Muscle layer of duodenum (tissue), 2 donors: ENCODE data around the gene TRIO.

ENCODE experiments used
- H3K27ac ChIP-seq: one replicate; pipeline ENCODE4 v1.7.0; 2013; ENCODE audit warnings: mild to moderate bottlenecking, low read length
- H3K27me3 ChIP-seq: one replicate; pipeline ENCODE4 v1.7.0; 2013; ENCODE audit warnings: low read depth, mild to moderate bottlenecking, control low read depth, low read length
- H3K36me3 ChIP-seq, 2 donors: one replicate each; pipeline ENCODE4 v1.7.0; 2013; ENCODE audit warnings: low read length in 2 of 2, control low read depth in 1 of 2, mild to moderate bottlenecking in 1 of 2; ENCODE audit not compliant: insufficient read depth in 2 of 2, control insufficient read depth in 1 of 2
- H3K4me1 ChIP-seq, 2 donors: one replicate each; pipeline ENCODE4 v1.7.0; 2013; ENCODE audit warnings: low read length in 2 of 2, mild to moderate bottlenecking in 2 of 2, control low read depth in 1 of 2, moderate library complexity in 1 of 2; ENCODE audit not compliant: insufficient read depth in 2 of 2, control insufficient read depth in 1 of 2
- H3K4me3 ChIP-seq, 2 donors: one replicate each; pipeline ENCODE4 v1.7.0; 2013; ENCODE audit warnings: low read length in 2 of 2, low read depth in 1 of 2, mild to moderate bottlenecking in 1 of 2
- H3K9me3 ChIP-seq, 2 donors: one replicate each; pipeline ENCODE4 v1.7.0; 2013; ENCODE audit warnings: low read length in 2 of 2, control low read depth in 1 of 2, mild to moderate bottlenecking in 1 of 2; ENCODE audit not compliant: control insufficient read depth in 1 of 2
- donor health status: healthy.

Gene TRIO

DNA sequence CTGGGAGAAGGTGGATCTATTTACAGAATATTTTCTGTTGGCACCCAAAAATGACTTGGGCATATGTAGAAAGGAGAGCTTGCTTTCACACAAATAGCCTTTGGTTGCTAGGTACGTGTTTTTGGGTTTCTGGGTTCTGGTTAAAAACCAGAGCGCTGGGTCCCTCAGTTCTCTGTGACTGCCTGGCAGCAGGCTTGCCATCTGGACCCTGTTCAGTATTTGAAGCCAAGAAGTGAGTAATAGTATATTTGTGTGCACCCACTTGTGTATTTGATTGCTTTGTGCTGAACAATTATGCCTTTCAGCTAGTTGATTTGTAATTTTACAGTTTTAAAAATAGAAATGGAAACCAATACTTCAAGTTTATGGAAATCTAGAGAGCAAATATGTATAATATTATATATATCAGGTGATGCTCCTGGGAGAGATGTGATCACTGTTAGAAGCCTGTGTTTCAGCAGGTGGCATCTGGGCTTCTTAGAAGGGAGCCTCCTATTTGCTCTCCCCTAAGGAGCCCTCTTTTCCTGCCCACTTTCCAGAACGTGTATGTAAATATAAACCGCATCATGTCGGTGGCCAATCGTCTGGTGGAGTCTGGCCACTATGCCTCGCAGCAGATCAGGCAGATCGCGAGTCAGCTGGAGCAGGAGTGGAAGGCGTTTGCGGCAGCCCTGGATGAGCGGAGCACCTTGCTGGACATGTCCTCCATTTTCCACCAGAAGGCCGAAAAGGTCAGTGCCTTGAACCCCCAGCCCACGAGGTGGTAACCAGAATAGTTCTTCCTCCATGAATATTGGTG lies 153.6 kb downstream of the TRIO start:
- H3K27ac ChIP-seq: no peak overlapping the region
- H3K4me1 ChIP-seq: peaks cover 0 to 25% of the 10 kb centered on the region in 2 donors
- H3K27me3 ChIP-seq: no peaks in the 10 kb centered on the region
- H3K9me3 ChIP-seq: no peaks in the 10 kb centered on the region
- peaks cover 25 to 32% of the 10 kb centered on the region in 2 donors for H3K36me3 ChIP-seq
- no peak overlapping the region for H3K4me3 ChIP-seq

DNA sequence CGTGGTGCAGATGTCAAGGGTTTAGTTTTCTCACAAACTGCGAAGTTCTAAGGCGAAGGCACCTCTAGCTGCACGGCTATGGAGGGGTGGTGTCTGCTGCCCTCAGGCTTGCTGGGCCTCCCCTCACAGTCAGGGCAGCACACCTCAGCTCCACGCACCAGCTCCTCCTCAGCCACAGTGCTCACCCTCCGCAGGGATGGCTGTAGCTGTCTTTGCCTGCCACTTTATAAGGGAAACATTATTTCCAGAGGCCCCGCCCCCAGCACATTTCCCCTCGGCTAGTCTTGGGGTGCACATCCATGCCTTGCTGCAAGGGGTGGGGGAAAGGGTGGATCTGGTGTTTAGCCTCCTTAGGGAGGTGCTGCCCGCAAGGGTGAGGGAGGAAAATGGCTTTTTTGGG lies 154.6 kb downstream of the TRIO start:
- no peaks in the 10 kb centered on the region for H3K27me3 ChIP-seq
- H3K4me1 ChIP-seq: peaks cover 0 to 25% of the 10 kb centered on the region in 2 donors
- H3K36me3 ChIP-seq: peaks cover 25 to 31% of the 10 kb centered on the region in 2 donors
- H3K4me3 ChIP-seq: no peak overlapping the region
- H3K27ac ChIP-seq: no peak overlapping the region
- H3K9me3 ChIP-seq: no peaks in the 10 kb centered on the region

DNA sequence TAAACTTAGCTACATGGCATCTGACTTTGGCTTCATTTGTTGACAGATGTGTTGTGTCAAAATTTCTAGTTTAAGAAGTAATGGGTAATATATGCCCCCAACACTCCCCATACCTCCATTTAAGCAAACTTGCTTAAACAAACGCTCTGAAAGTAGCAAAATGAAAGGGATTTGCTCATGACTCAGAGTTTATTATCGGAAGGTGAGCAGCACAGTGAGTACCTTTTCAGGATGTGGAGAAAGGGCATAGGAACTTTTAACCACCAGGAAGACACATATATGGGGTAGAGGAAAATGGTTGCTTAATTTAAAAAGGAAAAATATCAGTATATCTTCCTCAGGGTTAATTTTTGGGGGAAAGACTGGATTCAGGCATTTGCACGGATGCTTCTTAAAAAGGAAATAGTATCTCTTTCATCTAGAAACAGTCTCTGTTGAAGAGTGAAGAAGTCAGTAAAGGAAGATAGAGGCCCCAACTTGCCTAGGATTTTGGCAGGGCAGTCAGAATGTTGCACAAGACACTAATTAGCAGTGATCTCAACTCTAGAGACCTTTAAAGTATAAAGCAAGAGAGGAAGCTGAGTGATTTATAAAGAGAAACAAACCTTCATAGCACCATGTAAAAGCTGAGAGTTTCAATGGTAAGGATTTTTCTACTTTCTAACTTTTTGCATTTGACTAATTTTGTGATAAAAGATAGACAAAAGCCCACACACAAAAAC lies 155.1 kb downstream of the TRIO start:
- Histone ChIP-seq H3K27me3 (no peaks in the 10 kb centered on the region), H3K27ac (no peak overlapping the region), H3K4me1 (peaks cover 0 to 25% of the 10 kb centered on the region in 2 donors), H3K9me3 (no peaks in the 10 kb centered on the region), H3K4me3 (no peak overlapping the region), H3K36me3 (peaks cover 21 to 26% of the 10 kb centered on the region in 2 donors)

DNA sequence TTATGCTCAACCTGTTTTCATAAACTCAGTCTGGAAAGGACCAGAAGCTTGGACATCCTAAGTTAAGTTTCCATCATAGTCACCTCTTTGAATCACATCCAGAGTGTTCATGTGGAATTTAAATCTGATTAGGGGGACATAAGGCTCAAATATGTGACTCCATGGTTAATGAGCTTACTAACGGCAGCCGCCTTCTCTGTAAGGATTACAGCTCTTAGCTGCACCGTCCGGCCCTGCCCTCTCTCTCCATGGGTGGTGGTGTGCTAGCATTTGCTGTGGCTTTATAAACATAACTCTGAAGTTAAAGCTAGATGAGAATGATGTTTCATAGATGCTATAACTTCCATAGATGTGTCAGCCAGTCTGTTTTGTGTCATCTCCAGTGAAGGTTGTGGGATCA lies 156.5 kb downstream of the TRIO start:
- H3K36me3 ChIP-seq: peaks cover 17 to 26% of the 10 kb centered on the region in 2 donors
- H3K4me3 ChIP-seq: no peak overlapping the region
- no peaks in the 10 kb centered on the region for H3K27me3 ChIP-seq
- H3K27ac ChIP-seq: no peak overlapping the region
- H3K9me3 ChIP-seq: no peaks in the 10 kb centered on the region
- H3K4me1 ChIP-seq: peaks cover 0 to 25% of the 10 kb centered on the region in 2 donors

DNA sequence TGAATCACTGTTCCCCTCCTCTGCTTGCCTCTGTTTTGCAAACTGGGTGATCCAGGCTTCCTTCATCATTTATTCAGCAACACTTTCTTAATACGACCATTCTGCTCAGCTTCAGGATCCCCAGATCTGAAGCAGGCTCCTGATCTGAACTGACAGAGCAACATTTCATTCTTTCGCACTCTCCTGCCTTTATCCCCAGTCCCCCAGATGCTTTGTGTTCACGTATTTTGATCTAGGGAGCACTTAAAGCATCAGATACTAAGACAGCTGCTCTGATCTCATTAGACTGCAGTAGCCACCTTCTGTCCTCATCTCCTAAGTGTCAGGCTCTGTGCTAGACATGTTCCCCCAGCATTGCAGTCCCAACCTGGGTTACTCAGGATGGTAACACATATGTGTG lies 158.0 kb downstream of the TRIO start:
- H3K36me3 ChIP-seq: peaks cover 22 to 30% of the 10 kb centered on the region in 2 donors
- H3K4me3 ChIP-seq: no peak overlapping the region
- no peaks in the 10 kb centered on the region for H3K27me3 ChIP-seq
- H3K4me1 ChIP-seq: peaks cover 0 to 30% of the 10 kb centered on the region in 2 donors
- H3K27ac ChIP-seq: no peak overlapping the region
- no peaks in the 10 kb centered on the region for H3K9me3 ChIP-seq

DNA sequence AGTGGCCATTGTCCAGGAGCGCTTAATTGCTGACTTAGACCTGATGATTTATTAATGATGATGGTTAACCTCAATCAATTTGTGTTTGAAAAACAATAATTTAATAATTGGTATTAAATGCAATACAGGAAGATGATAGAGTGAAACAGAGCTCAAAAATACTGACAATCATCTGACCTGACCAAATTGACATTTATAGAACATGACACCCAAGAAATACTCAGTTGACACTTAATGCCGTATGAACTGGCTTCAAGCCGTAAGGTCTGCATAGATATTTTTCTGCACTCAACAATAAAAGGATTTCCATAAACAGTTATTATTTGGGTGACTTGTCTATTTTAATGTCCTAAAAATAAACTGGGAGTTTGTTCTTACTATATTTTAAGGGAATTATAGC lies 159.2 kb downstream of the TRIO start:
- Histone ChIP-seq H3K9me3 (no peaks in the 10 kb centered on the region), H3K36me3 (peaks cover 20 to 25% of the 10 kb centered on the region in 2 donors)

DNA sequence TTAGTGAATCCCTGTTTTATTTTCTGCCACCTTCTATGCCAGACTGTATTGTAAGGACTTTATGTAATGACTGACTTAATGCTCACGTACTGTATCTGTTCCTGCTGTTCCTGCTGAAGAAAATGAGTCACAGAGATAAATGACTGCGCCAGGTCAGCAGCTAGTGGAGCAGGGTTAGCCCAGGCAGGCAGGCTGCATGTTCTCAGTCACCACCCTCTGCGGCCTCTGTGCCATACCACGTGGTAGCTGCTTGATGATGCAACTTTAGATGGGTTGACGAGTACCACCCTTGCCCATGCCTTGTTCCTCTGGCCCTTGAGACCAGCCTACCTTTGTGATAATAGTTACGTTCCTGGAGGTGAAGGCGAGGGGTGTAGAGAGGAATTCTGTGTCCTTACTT lies 161.9 kb downstream of the TRIO start:
- no peak overlapping the region for H3K27ac ChIP-seq
- no peaks in the 10 kb centered on the region for H3K27me3 ChIP-seq
- H3K36me3 ChIP-seq: peaks cover 16 to 31% of the 10 kb centered on the region in 2 donors
- H3K4me1 ChIP-seq: peaks cover 0 to 14% of the 10 kb centered on the region in 2 donors
- H3K4me3 ChIP-seq: no peak overlapping the region
- no peaks in the 10 kb centered on the region for H3K9me3 ChIP-seq

More for the DNA sequence above, 159.2 kb downstream of the TRIO start:
- peaks cover 0 to 25% of the 10 kb centered on the region in 2 donors for H3K4me1 ChIP-seq
- H3K4me3 ChIP-seq: no peak overlapping the region
- no peak overlapping the region for H3K27ac ChIP-seq
- H3K27me3 ChIP-seq: no peaks in the 10 kb centered on the region

DNA sequence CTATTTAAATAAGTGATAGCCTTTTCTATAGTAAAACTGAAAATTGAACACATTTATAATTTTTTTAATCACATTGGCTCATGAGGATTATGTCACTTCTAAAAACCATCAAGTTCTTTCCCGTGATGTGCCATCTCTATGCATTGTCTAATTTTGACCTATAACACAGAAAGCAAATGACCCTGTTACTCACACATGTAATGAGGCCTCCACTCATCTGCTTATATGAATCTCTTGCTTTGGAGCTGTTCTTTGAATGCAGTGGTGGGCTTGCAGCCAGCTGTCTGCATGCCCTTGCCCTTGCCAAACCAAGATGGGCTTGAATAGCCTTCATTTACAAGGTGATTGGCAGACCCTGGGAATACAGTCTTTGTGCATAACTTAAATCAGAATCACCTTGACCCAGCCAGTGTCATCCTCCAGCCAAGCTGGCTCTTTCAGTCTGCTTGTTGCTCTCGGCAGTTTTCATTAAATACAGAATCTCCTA lies 163.2 kb downstream of the TRIO start:
- no peaks in the 10 kb centered on the region for H3K27me3 ChIP-seq
- H3K36me3 ChIP-seq: peaks cover 22 to 43% of the 10 kb centered on the region in 2 donors
- H3K4me1 ChIP-seq: peaks cover 0 to 14% of the 10 kb centered on the region in 2 donors
- H3K27ac ChIP-seq: no peak overlapping the region
- H3K9me3 ChIP-seq: no peaks in the 10 kb centered on the region
- H3K4me3 ChIP-seq: no peak overlapping the region

DNA sequence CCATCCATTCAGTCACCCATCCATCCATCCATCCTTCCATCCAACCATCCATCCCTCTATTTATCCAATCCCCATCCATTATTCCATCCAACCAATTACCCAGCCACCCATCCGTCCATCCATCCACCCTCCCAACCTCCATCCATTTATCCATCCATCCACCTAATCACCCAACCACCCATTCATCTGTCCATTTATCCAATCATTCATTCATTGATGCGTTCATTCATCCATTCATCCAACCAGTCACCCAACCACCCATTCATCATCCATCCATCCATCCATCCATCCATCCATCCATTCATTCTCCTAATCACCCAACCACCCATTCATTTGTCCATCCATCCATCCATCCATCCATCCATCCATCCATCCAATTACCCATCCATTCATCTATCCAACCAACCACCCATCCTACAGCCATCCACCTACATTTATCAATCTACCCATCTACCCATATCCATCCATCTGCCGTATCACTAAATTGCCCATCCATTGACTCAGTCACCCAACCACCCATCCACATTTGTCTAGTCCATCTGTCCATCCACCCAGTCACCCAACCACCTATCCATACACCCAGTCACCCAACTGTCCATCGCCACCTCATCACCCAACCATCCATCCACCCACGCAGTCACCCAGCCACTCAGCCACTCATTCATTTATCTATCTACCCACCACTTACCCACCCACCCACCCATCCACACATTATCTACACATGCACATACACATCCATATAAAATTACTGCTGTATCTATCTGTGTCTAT lies 165.4 kb downstream of the TRIO start:
- no peak overlapping the region for H3K4me3 ChIP-seq
- peaks cover 29 to 49% of the 10 kb centered on the region in 2 donors for H3K36me3 ChIP-seq
- H3K27ac ChIP-seq: no peak overlapping the region
- no peaks in the 10 kb centered on the region for H3K27me3 ChIP-seq
- H3K9me3 ChIP-seq: no peaks in the 10 kb centered on the region
- H3K4me1 ChIP-seq: peaks cover 0 to 22% of the 10 kb centered on the region in 2 donors

DNA sequence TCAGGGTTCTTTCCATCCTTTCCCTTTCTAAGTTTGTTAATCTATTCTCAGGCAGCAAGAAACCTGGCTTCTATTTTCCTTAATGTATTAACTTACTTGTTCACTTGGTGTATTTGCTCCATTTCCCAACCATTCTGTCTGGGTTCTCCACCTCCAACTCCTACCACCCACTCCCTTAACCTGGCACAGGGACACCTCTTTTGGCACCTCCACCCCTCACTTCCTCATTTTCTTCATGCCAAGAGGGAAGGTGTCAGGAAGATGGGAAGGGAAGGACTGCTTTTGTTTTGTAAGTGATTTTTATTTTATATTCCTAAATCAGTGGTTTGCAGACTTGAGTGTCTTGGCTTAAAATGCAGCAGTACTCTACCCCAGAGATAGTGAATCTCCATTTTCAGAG lies 166.1 kb downstream of the TRIO start:
- Histone ChIP-seq H3K27ac (no peak overlapping the region), H3K4me1 (peaks cover 0 to 28% of the 10 kb centered on the region in 2 donors), H3K27me3 (no peaks in the 10 kb centered on the region), H3K4me3 (no peak overlapping the region), H3K9me3 (no peaks in the 10 kb centered on the region), H3K36me3 (peaks cover 29 to 48% of the 10 kb centered on the region in 2 donors)
